Measurements from ENCODE around the gene CPNE2.
"Not testable (repeated sequence)": the region's sequence is repeated elsewhere in the genome, so short reads cannot be mapped to it uniquely, and the experiment has no call there.

CPNE2 gene

GRCh38 chr16:57069635-57070370 lies 22.6 kb upstream of the CPNE2 start:
- no peak for DNase-seq

DNA sequence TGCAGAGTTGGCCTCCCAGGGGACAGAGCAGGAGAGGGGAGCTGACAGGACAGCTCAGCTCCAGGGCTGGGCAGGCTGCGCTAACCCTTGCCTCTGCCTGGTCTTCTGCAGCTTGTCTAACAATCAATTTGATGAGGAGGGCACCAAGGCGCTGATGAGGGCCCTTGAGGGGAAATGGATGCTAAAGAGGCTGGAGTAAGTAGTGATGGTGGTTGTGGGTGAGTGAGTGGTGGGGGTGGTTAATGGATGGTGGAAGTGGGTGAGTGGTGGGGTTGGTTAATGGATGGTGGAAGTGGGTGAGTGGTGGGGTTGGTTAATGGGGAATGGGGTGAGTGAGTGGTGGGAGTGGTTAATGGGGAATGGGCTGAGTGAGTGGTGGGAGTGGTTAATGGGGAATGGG lies 22.0 kb upstream of the CPNE2 start:
- no peak for DNase-seq

DNA sequence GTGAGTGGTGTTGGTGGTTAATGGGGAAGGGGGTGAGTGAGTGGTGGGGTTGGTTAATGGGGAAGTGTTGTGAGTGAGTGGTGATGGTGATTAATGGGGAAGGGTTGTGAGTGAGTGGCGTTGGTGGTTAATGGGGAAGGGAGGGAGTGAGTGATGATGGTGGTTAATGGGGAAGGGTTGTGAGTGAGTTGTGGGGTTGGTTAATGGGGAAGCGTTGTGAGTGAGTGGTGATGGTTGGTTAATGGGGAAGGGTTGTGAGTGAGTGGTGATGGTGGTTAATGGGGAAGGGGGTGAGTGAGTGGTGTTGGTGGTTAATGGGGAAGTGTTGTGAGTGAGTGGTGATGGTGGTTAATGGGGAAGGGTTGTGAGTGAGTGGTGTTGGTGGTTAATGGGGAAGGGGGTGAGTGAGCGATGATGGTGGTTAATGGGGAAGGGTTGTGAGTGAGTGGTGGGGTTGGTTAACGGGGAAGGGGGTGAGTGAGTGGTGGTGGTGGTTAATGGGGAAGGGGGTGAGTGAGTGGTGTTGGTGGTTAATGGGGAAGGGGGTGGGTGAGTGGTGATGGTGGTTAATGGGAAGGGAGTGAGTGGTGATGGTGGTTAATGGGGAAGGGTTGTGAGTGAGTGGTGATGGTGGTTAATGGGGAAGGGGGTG lies 21.2 kb upstream of the CPNE2 start:
- DNase-seq: not testable (repeated sequence)

DNA sequence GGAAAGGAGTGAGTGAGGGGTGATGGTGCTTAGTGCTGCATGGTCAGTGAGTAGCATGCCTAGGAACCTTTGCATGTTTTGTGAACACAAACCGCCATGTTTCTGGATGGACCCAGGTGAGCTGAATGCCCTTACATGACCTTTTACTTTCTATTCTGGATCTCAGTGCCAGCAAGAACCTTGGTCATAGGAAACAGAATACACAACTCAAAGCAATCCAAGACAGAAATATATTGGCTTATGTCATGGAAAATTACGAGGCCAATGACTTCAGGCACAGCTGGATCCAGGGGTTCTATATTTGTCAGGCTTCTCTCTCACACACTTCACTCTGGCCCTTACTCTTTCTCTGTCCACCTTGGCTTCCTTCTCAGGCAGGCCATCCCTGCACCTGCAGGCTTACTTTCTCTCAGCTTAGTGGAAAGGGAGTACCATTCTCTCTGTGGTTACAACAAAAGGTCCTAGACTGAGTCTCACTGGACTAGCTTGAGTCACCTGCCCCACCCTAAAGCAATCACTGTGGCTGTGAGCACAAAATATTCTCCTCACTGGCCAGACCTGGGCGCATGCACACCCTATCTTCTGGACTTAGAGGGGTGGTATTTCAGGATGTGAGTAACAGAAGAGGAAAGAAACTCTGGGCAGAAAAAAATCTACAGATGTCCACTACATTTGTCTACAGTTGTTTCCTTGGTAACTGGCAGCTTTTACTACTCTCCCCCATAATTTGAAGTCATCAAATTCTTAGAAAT lies 20.4 kb upstream of the CPNE2 start:
- peak; percentile 58 for DNase-seq

DNA sequence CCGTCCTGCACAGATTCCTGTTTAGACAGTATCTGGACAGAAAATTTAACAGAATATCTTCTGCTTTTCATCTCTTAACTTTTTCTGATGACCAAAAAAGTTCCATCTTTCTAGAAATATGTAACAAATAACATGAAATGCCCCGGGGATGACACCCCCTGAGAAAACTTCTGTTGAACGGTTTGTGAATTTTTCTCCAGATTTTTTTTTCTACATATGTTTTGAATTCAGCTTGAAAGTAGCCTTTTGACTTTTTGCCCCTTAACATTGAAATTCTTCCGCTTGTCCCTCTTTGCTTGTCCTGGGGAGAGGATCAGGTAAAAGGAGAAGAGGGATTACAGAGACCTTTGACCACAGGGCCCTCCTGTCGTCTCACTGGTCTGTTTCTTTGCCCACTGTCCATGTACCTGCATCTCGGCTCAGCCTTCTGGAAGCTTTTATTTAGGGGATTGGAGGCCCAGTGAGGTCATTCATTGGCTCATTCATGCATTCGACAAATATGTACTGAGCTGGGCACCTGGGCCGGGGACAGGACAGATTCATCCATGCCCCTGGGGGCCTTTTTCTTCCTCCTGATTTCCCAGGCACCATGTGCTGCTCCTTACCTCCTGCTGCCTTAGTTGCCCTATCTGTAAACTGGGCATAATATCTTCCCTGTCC lies 19.6 kb upstream of the CPNE2 start:
- no peak for DNase-seq

DNA sequence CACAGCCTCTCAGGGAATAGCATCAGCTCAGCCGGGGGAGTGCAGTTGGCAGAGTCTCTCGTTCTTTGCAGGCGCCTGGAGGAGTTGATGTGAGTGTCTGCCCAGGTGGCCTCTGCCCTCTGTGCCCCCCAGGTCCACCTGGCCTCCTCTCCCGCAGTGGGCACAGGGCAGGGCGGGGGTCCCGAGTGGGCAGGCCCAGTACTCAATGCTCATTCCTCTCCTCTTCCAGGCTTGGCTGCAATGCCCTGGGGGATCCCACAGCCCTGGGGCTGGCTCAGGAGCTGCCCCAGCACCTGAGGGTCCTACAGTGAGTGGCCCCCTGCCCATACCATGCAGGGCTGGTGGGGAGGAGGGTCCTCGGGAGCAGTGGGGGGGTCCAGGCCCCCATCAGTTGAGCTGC lies 14.7 kb upstream of the CPNE2 start:
- no peak for DNase-seq

- no peak for DNase-seq
Observed at GRCh38 chr16:57081744-57082143, 10.6 kb upstream of the CPNE2 start.

GRCh38 chr16:57082664-57083063 lies 9.7 kb upstream of the CPNE2 start:
- DNase-seq: no peak

GRCh38 chr16:57083485-57084126 lies 8.8 kb upstream of the CPNE2 start:
- DNase-seq: no peak

DNA sequence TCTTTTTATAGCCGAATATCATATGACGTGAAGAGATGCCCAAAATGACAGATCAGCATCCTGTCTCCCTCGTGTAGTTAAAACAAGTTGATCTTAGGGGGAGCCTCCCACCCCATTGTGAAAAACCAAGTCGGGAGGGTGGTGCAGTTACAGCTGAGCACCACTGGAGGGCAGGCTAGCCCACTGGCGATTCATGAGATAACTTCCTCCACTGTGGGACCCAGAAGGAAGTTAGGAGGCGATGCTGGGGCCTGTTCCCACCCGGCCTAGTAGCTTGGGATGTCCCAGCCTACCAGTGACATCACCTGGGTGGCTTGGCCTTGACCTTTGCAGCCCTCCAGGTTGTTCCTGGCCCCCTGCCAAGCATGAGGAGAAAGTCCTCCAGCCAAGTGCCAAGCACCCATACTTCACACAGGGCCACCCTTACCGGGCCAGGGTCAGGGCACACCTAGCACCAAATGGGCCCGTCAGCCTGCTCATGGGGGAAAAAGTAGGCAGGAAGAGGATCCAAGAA lies 8.1 kb upstream of the CPNE2 start:
- peak; percentile 71 for DNase-seq

- DNase-seq: no peak
Observed at GRCh38 chr16:57084996-57085395, 7.4 kb upstream of the CPNE2 start.

DNA sequence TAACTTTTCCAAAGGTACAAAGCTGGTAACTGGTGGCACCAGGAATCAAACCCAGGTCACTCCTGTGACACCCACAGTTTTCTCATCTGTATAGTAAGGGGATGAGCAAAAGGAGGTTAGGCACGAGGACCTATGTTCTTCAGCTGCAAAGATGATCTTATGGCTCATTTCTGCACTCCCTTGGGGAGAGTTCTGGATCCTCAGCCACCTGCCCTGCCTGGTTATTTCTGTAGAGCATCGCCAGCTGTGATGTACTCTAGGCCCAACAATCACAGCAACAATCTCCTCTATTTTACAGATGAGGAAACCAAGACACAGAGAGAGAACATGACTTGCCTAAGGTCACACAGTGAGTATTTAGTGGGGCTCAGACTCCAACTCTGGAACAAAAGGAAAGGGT lies 5.4 kb upstream of the CPNE2 start:
- DNase-seq: no peak

- DNase-seq: no peak
Observed at GRCh38 chr16:57089406-57089805, 3.0 kb upstream of the CPNE2 start.

GRCh38 chr16:57091200-57091974 lies 996 bp upstream of the CPNE2 start:
- peak; percentile 62 for DNase-seq

DNA sequence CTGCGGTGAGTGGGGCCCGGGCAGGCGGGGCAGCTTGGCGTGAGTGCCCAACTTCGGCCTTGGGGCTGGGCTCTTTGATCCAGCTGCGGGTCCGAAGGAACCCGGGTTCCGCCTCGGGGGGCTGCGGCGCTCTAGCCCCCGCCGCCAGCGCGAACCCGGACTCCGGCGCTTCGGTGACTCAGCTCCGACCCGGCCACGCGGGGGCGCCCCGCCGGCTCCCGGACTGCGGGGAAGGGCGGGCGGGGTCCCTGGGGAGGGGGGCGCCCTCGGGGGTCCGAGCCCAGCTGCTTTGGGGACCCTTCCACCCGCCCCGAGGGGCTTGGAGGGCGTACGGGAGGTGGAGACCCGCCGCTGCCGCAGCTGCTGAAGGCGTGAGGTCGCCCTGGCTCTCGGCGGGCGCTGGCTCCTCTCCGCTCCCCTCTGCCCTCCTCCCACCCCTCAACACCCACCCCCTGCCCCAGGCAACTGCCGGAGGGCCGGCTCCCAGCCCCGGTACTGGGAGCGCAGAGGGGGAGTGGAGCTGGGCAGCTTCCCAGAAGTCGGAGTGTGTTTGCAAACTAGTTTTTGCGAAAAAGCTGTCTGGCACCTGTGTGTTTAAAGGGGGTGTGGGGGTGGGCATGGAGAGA lies 516 bp downstream of the CPNE2 start:
- peak; percentile 33 for DNase-seq

- no peak for DNase-seq
Observed at GRCh38 chr16:57093666-57094564, 1.5 kb downstream of the CPNE2 start.

DNA sequence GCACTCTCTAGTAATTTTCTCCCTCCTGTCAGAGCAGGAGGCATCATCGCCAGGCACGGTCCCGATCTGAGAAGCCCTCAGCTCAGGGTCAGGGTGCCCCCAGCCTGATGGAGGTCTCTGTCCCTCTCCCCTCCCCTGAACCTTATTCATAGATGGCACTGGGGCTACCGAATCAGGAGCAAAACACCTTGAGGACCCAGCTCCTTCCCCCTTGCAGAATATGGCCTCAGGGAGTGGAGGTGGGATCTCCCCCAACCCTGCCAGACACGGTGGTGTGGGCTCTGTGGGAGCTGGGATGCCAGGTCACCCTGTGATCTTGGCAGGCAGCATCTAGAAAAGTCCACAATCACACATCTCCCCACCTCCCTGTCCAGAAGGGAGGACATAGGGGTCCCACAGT lies 2.5 kb downstream of the CPNE2 start:
- no peak for DNase-seq

DNA sequence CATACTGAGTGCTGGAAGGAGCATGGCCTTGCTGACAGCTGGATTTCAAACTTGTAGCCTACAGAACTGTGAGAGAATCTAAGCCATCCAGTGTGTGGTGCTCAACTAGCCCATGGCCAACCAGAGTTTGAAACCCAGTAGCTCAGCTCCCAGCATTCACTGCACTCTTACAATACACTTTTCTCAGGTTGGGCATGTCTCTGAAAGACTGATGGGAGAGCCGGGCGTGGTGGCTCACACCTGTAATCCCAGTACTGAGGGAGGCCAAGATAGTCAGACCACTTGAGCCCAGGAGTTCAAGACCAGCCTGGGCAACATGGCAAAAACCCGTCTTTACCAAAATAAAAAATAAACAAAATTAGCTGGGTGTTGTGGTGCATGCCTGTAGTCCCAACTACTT lies 3.8 kb downstream of the CPNE2 start:
- DNase-seq: no peak

- no peak for DNase-seq
Observed at GRCh38 chr16:57096793-57097192, 4.4 kb downstream of the CPNE2 start.
